BJ (cell line): ENCODE results near the gene CDC45. TPM values are rescaled to one million over a fixed set of nuclear protein-coding genes. Genes with fewer than 3 reads are reported as not detected.
A peak's percentile ranks its signal among the peaks of the same experiment; 100 is the strongest.

ENCODE experiments used
- CTCF ChIA-PET: fragments of 350-600 bp; formaldehyde crosslinking; extraction: SDS; loops from one replicate; lab custom pipeline; 2021; ENCODE audit warnings: antibody characterized with exemption, inconsistent platforms; lab: Yijun Ruan, JAX
- POLR2A ChIA-PET: fragments of 300-600 bp; sonication (Branson Sonifier 250); formaldehyde crosslinking; extraction: SDS; loops from one replicate; lab custom pipeline; 2021; ENCODE audit warnings: antibody characterized with exemption; lab: Charles Lee
- DNase-seq: peaks from one replicate; pipeline ENCODE4 v3.0.0-alpha.2; 2011; ENCODE audit warnings: low read depth
- H3K27me3 ChIP-seq: 2 replicates; pipeline ENCODE4 v1.6.0; 2011; ENCODE audit warnings: low read length; ENCODE audit not compliant: control insufficient read depth, insufficient read depth
- H3K36me3 ChIP-seq: 2 replicates; pipeline ENCODE4 v1.5.1; 2011; ENCODE audit warnings: low read length; ENCODE audit not compliant: control insufficient read depth, insufficient read depth
- H3K4me3 ChIP-seq: 2 replicates; pipeline ENCODE4 v1.5.1; 2011; ENCODE audit warnings: low read depth, mild to moderate bottlenecking, control low read depth, low read length
- CTCF ChIP-seq: IDR thresholded peaks from 2 replicates; pipeline ENCODE4 v1.5.1; 2011; ENCODE audit warnings: low read depth, mild to moderate bottlenecking, control low read depth, inconsistent platforms, low read length, moderate library complexity; ENCODE audit not compliant: insufficient read depth
- polyA plus RNA-seq: library from polyadenylated mRNA; depleted of rRNA; stranded (reverse); fragments of >200 nt; gene quantifications from 2 replicates; pipeline ENCODE4 v1.2.3, GENCODE V29; 2011

CDC45 gene
- polyA plus RNA-seq, 1 experiment, result 13.8 TPM

DNA sequence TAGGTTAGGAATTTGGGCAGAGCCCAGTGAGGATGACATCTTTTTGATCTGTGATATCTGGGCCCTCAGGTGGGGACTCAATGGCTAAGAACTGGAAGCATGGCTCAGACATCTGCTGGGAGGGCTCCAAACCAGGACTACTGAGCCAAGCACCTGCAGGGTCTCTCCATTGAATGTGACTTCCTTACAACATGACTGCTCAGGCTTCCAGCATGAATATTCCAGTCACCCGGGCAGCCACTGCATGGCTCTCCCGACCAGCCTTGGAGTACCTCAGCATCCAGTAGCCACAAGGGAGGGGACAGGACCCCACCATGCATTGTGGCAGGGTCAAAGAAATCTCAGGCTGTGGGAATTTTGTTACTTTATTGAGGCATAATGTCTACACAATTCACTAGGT is 8.6 kb downstream of the CDC45 start:
- DNase-seq, result no peak
- H3K4me3 ChIP-seq, result no peak overlapping the region
- ChIA-PET CTCF (no interaction called here), POLR2A (no interaction called here)
- H3K27me3 ChIP-seq, result no peaks in the 10 kb centered on the region
- TF ChIP-seq CTCF, result no peak
- H3K36me3 ChIP-seq, result no peaks in the 10 kb centered on the region

- H3K4me3 ChIP-seq, result no peak overlapping the region
- ChIA-PET POLR2A (no interaction called here), CTCF (interaction anchor here (0.6 to 1.8 kb wide), 2 partner anchors 141 to 142 kb away, joined by 3 to 5 read pairs; no protein-coding TSS in a partner anchor)
- 0 out of 2 replicates have a peak, but pooled peaks have one; percentile 27 for TF ChIP-seq CTCF
- no peaks in the 10 kb centered on the region for H3K27me3 ChIP-seq
- DNase-seq, result no peak
- no peaks in the 10 kb centered on the region for H3K36me3 ChIP-seq
Measured at GRCh38 chr22:19488884-19489843, 9.4 kb downstream of the CDC45 start.

GRCh38 chr22:19490628-19491230 is 11.0 kb downstream of the CDC45 start:
- Histone ChIP-seq H3K4me3 (no peak overlapping the region), H3K27me3 (no peaks in the 10 kb centered on the region), H3K36me3 (no peaks in the 10 kb centered on the region)
- no peak for DNase-seq
- ChIA-PET CTCF (interaction anchor here (1.8 kb wide), 1 partner anchor 139 kb away, joined by 5 read pairs; no protein-coding TSS in a partner anchor), POLR2A (no interaction called here)
- no peak for TF ChIP-seq CTCF

DNA sequence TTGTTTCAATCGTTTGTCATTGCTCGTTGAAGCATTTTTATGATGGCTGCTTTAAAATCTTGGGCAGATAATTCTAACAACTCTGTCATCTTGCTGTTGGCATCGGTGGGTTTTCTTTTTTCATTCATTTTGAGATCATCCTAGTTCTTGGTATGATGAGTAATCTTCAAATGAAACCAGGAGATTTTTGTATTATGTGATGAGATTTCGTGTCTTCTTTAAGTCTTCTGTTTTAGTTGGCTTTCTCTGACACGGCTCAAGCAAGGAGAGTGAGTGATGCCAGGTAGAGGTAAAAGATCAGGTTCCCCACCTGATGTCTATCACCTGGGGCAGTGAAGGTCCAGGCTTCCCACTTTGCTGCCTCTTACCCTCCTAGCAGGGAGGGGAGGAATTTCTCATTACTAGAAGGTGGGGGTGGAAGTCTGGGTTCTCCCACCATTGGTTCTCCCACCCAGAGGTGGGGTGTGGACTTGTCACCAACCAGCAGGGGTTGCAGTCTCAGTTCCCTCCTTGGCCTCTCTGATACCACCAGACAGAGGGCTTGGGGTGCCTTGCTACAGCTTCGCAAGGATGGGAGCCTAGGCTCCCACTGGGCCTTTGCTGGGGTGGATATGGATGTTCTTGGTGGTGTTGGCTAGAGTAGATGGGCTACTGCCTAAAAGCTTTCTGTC is 12.9 kb downstream of the CDC45 start:
- H3K4me3 ChIP-seq, result no peak overlapping the region
- POLR2A ChIA-PET, result no interaction called here
- CTCF ChIA-PET, result interaction anchor here (1.7 to 4.4 kb wide), 2 partner anchors 12 to 136 kb away, joined by 3 to 43 read pairs; partner anchors contain the start of gene CDC45
- H3K27me3 ChIP-seq, result no peaks in the 10 kb centered on the region
- TF ChIP-seq CTCF, result no peak
- DNase-seq, result no peak
- H3K36me3 ChIP-seq, result no peaks in the 10 kb centered on the region
